Measurements from ENCODE around the gene CGAS. TPM values are rescaled to one million over a fixed set of nuclear protein-coding genes. Genes with fewer than 3 reads are reported as not detected.

Gene CGAS
- total RNA-seq, 2 donors from 2014 or later = 3.1 to 3.4 TPM

DNA sequence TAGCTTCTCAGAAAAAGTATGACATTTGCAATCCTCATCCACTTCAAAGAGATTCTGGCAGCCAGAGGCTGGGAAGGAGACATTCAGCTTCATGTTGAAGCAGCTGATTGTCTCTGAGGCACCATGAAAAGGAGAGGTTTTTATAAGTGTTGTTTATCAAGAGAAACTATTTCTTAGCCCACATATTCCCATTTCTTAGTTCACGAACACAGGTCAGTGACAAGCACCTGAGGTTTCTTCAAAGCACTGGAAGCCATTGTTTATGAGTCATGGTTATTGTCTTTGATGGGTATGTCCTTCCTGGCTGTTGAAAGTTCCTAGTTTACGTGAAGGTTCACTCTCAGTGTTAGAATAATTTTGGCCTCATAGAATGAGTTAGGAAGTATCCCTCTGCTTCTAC lies 60.4 kb downstream of the CGAS start:
- TF ChIP-seq POLR2A (IDR thresholded peaks at IDR 0.05) = no peak
- TF ChIP-seq POLR2AphosphoS5 (IDR thresholded peaks at IDR 0.05) = no peak
- no peak for TF ChIP-seq CTCF (IDR thresholded peaks at IDR 0.05)
- H3K9me3 ChIP-seq = no peaks in the 10 kb centered on the region
- H3K27me3 ChIP-seq (replicated peaks; ENCODE audit: insufficient read depth) = no peaks in the 10 kb centered on the region
- no peak overlapping the region for H3K4me3 ChIP-seq
- intact Hi-C loops (cut with DNase I) = no loop called here
- no peaks in the 10 kb centered on the region for H3K4me1 ChIP-seq (replicated peaks)
- no peaks in the 10 kb centered on the region for H3K36me3 ChIP-seq
- H3K27ac ChIP-seq = no peak overlapping the region
- 70% methylated on average over 2 of the region's 2 CpGs for WGBS
- DNase-seq (ENCODE audit: low spot score) = no peak

DNA sequence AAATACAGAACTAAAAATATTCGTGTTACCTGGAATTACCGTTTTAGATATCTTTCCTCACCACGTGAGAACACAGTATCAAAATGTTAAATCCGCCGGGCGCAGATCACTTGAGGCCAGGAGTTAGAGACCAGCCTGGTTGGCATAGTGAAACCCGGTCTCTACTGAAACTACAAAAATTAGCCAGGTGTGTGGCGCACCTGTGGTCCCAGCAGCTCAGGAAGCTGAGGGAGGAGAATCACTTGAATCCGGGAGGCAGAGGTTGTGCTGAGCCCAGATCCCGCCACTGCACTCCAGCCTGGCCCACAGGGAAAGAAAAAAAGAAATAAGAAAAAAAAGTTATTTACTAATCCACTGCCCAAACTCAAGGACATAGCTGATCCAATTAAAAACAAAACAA lies 62.2 kb downstream of the CGAS start:
- no peaks in the 10 kb centered on the region for H3K4me1 ChIP-seq (replicated peaks)
- no peak for TF ChIP-seq POLR2AphosphoS5 (IDR thresholded peaks at IDR 0.05)
- no peak for TF ChIP-seq POLR2A (IDR thresholded peaks at IDR 0.05)
- TF ChIP-seq CTCF (IDR thresholded peaks at IDR 0.05) = no peak
- no peaks in the 10 kb centered on the region for H3K9me3 ChIP-seq
- H3K36me3 ChIP-seq = no peaks in the 10 kb centered on the region
- WGBS = 92% methylated on average over 10 of the region's 10 CpGs
- H3K27me3 ChIP-seq (replicated peaks; ENCODE audit: insufficient read depth) = no peaks in the 10 kb centered on the region
- H3K4me3 ChIP-seq = no peak overlapping the region
- H3K27ac ChIP-seq = no peak overlapping the region
- DNase-seq (ENCODE audit: low spot score) = no peak
- intact Hi-C loops (cut with DNase I) = no loop called here

GRCh38 chr6:73388800-73389512 lies 63.1 kb downstream of the CGAS start:
- H3K9me3 ChIP-seq = no peaks in the 10 kb centered on the region
- intact Hi-C loops (cut with DNase I) = no loop called here
- no peaks in the 10 kb centered on the region for H3K4me1 ChIP-seq (replicated peaks)
- no peaks in the 10 kb centered on the region for H3K27me3 ChIP-seq (replicated peaks; ENCODE audit: insufficient read depth)
- H3K27ac ChIP-seq = peak overlapping the region; percentile 45 to 50
- TF ChIP-seq POLR2A (IDR thresholded peaks at IDR 0.05) = no peak
- TF ChIP-seq CTCF (IDR thresholded peaks at IDR 0.05) = peak; percentile 29 to 55 (median 36)
- no peaks in the 10 kb centered on the region for H3K36me3 ChIP-seq
- WGBS = 7% methylated on average over 23 of the region's 38 CpGs
- H3K4me3 ChIP-seq = peak overlapping the region; percentile 31 to 33
- DNase-seq (ENCODE audit: low spot score) = peak; percentile 30

DNA sequence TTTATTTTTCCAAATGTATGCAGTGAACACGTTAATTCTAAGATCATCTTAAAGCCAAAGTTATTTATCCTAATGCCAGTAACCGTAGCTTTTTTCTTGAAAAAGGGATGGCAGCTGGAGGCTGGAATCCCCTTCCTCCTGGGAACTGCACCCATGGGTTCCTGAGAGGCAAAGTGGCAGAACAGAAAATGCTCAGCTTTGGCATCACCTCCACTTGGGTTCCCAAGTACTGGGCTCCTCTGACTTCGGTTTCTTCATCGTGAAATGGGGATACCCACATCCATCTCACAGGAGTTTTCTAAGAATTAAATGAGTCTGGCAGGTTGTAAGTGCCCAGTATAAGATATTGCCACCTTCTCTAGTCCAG lies 63.7 kb downstream of the CGAS start:
- peak overlapping the region; percentile 31 to 33 for H3K4me3 ChIP-seq
- 41% methylated on average over 4 of the region's 4 CpGs for WGBS
- H3K27ac ChIP-seq = peak overlapping the region in 1 of 2 donors; percentile 50

More for the DNA sequence above, 63.7 kb downstream of the CGAS start:
- Histone ChIP-seq H3K27me3 (replicated peaks; ENCODE audit: insufficient read depth) (no peaks in the 10 kb centered on the region), H3K4me1 (replicated peaks) (no peaks in the 10 kb centered on the region), H3K9me3 (no peaks in the 10 kb centered on the region), H3K36me3 (no peaks in the 10 kb centered on the region)
- no peak for TF ChIP-seq CTCF (IDR thresholded peaks at IDR 0.05)
- TF ChIP-seq POLR2A (IDR thresholded peaks at IDR 0.05) = no peak
- TF ChIP-seq POLR2AphosphoS5 (IDR thresholded peaks at IDR 0.05) = no peak
- no peak for DNase-seq (ENCODE audit: low spot score)
- intact Hi-C loops (cut with DNase I) = no loop called here
